GM12873 (cell line): ENCODE data around the gene PDCD2L.

Source experiments
- TF ChIP-seq, protein P1 (sequence below): IDR thresholded peaks from 2 replicates; pipeline ENCODE4 v1.5.1; 2012; ENCODE audit warnings: low read depth, mild to moderate bottlenecking, moderate library complexity, low read length, control low read depth; ENCODE audit not compliant: insufficient read depth; ENCODE audit errors: missing control alignments

Gene PDCD2L

DNA sequence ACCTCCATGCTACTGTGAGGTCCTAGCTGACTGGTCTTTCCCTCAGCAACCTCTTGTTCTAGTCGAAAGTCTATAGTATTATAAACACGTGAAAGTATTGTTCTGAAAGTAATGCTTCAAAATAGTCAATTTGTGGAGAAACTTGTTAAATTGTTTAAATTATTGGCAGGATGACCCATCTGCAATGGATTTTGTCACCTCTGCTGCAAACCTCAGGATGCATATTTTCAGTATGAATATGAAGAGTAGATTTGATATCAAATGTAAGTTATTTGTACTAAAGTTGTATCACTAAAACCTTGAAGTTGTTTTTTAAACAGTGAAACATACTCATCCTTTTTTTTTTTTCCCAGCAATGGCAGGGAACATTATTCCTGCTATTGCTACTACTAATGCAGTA lies 49.9 kb downstream of the PDCD2L start:
- TF ChIP-seq, protein P1, sequence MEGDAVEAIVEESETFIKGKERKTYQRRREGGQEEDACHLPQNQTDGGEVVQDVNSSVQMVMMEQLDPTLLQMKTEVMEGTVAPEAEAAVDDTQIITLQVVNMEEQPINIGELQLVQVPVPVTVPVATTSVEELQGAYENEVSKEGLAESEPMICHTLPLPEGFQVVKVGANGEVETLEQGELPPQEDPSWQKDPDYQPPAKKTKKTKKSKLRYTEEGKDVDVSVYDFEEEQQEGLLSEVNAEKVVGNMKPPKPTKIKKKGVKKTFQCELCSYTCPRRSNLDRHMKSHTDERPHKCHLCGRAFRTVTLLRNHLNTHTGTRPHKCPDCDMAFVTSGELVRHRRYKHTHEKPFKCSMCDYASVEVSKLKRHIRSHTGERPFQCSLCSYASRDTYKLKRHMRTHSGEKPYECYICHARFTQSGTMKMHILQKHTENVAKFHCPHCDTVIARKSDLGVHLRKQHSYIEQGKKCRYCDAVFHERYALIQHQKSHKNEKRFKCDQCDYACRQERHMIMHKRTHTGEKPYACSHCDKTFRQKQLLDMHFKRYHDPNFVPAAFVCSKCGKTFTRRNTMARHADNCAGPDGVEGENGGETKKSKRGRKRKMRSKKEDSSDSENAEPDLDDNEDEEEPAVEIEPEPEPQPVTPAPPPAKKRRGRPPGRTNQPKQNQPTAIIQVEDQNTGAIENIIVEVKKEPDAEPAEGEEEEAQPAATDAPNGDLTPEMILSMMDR = no peak

GRCh38 chr19:34454685-34455084 lies 50.5 kb downstream of the PDCD2L start:
- TF ChIP-seq, protein P1 = no peak

GRCh38 chr19:34457446-34457845 lies 53.2 kb downstream of the PDCD2L start:
- TF ChIP-seq, protein P1 = no peak

- TF ChIP-seq, protein P1 = no peak
These were observed 54.5 kb downstream of the PDCD2L start for GRCh38 chr19:34458677-34459076.

- TF ChIP-seq, protein P1 = no peak
These were observed 55.4 kb downstream of the PDCD2L start for GRCh38 chr19:34459614-34460013.

DNA sequence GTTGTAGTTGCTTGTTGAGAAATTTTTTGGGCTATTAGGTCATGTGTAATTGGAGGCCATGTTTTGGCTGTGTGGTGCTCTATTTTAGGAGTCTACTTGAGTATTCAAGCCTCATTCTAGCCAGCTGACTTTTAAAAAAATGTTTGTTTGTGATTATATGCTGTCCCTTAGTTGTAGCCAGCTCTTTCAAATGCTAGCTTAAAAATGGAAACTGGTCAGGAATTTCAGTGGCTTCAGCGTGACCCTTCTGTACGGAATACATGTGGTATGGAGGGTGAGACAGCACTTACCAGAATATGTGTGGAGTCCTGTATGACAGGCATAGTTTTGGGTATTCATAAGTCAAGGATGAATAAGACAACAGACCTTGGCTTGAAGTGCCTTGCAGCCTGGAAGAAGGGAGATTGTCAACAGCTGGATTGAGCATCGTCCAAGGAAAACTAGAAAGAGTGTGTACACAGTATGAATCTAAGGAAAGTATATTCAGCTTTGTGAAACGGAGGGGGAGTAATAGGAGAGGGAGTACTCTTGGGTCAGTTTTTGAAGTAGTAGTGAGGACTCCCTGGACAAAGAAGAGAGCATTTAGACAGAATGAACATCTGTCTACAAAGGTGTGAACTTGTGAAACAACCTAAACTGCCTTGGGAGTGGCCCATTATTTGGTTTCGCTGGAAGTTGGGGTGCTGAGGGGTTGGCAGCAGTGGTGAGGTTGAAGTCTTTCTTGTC lies 57.3 kb downstream of the PDCD2L start:
- TF ChIP-seq, protein P1 = no peak

DNA sequence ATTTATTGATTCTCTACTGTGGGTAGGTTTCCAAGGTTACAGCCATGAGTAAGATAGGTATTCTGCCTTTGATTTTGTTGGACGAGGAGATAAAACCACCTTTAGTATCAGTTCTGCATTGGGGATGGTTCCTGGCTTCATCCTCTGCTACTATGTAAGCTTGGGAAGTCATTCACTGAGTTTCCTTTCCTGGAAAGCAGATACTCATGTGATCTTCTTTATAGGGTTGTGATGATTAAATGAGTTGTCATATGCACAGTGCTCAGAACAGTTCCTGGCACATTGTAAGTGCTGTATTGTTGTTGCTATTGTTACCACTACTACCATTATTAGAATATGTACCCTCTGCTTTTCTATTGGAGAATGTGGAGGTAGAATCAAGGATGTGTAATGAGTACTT lies 64.2 kb downstream of the PDCD2L start:
- TF ChIP-seq, protein P1 = no peak
